Measurements from ENCODE around the gene ANGPTL1.

DNA sequence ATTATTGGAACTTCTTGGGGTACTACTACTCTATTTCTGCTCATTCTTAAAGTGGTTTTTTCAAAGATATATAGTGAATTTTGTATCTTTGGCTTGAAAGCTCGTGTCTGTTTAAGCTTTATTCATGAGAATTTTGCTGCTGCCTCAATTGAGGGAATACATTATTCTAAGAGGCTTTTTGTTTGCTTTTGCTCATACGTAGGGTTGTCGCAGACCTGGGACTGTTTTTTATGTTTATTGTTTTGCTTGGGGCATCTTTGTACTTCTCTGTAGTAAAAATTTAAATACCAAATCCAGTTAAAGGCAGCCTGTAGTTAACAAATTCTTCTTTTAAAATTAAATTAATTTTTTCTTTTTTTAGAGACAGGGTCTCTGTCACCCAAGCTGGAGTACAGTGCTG lies 62.3 kb downstream of the ANGPTL1 start:
- TF ChIP-seq CTCF (IDR thresholded peaks at IDR 0.05) = no peak
- TF ChIP-seq EP300 (IDR thresholded peaks at IDR 0.05) = no peak
